Stimulated activated CD4-positive, alpha-beta T cell treated with anti-CD3 and anti-CD28 coated beads, TNF-alpha, amount 100 ng/mL, for 24 hours (primary cell): ENCODE data around the gene SPATA9.

Experiments
- DNase-seq, 3 experiments: peaks; one replicate each; pipeline ENCODE4 v3.0.0-alpha.2; 2020; ENCODE audit warnings: low read depth in 3 of 3

SPATA9 gene

GRCh38 chr5:95684361-95684760, 1.6 kb upstream of the SPATA9 start:
- no peak for DNase-seq

- DNase-seq: no peak
These were observed 9.7 kb downstream of the SPATA9 start for GRCh38 chr5:95673081-95673480.

GRCh38 chr5:95672641-95673040, 10.2 kb downstream of the SPATA9 start:
- DNase-seq: no peak

GRCh38 chr5:95671826-95672225, 11.0 kb downstream of the SPATA9 start:
- no peak for DNase-seq

GRCh38 chr5:95670568-95670967, 12.2 kb downstream of the SPATA9 start:
- no peak for DNase-seq

GRCh38 chr5:95669985-95670384, 12.8 kb downstream of the SPATA9 start:
- DNase-seq: no peak

- no peak for DNase-seq
These were observed 13.3 kb downstream of the SPATA9 start for GRCh38 chr5:95669540-95669939.

GRCh38 chr5:95668728-95669127, 14.1 kb downstream of the SPATA9 start:
- DNase-seq: no peak

- DNase-seq: no peak
These were observed 14.6 kb downstream of the SPATA9 start for GRCh38 chr5:95668216-95668615.

GRCh38 chr5:95667678-95668077, 15.1 kb downstream of the SPATA9 start:
- no peak for DNase-seq

- DNase-seq: no peak
These were observed 15.7 kb downstream of the SPATA9 start for GRCh38 chr5:95667061-95667618.

GRCh38 chr5:95664204-95664786, 18.5 kb downstream of the SPATA9 start:
- peak in 1 of 3 experiments; percentile 36 for DNase-seq

- DNase-seq: no peak
These were observed 19.8 kb downstream of the SPATA9 start for GRCh38 chr5:95662946-95663345.

- DNase-seq: no peak
These were observed 22.7 kb downstream of the SPATA9 start for GRCh38 chr5:95660060-95660459.

- no peak for DNase-seq
These were observed 27.2 kb downstream of the SPATA9 start for GRCh38 chr5:95655575-95655974.

GRCh38 chr5:95654196-95654595, 28.6 kb downstream of the SPATA9 start:
- DNase-seq: no peak

- DNase-seq: no peak
These were observed 29.9 kb downstream of the SPATA9 start for GRCh38 chr5:95652849-95653248.

- no peak for DNase-seq
These were observed 32.8 kb downstream of the SPATA9 start for GRCh38 chr5:95649842-95650620.

- no peak for DNase-seq
These were observed 33.5 kb downstream of the SPATA9 start for GRCh38 chr5:95649274-95649673.

GRCh38 chr5:95647886-95648860, 34.6 kb downstream of the SPATA9 start:
- DNase-seq: no peak

- peak; percentile 89 to 96 (median 91) for DNase-seq
These were observed 36.0 kb downstream of the SPATA9 start, which contains the start of gene RFESD for GRCh38 chr5:95646569-95647431. Gene RFESD, plus strand, starts transcription at chr5:95646777. Its CDS starts 5,495 bp downstream, at chr5:95652272.
